Small intestine (tissue), 7 donors: ENCODE measurements around the gene ROR1. TPM values are rescaled to one million over a fixed set of nuclear protein-coding genes. Genes with fewer than 3 reads are reported as not detected.

ENCODE experiments used
- DNase-seq, 2 donors: peaks; one replicate each; pipeline versions ENCODE4 v3.0.0 to v3.0.0-alpha.2; 2013
- FAIRE-seq: peaks from 2 replicates; lab custom pipeline; 2012; peaks lifted over from hg19 to GRCh38; lab: Jason Lieb, UNC
- H3K27ac ChIP-seq, 3 donors: one replicate each; pipeline ENCODE4 v1.5.1; 2013; ENCODE audit warnings: low read length in 2 of 3, mild to moderate bottlenecking in 2 of 3, control low read depth in 1 of 3, inconsistent platforms in 1 of 3, low read depth in 1 of 3, moderate library complexity in 1 of 3
- H3K27me3 ChIP-seq, 3 donors: one replicate each; pipeline ENCODE4 v1.6.1; 2013; ENCODE audit warnings: low read length in 3 of 3, inconsistent platforms in 1 of 3; ENCODE audit not compliant: control insufficient read depth in 3 of 3, insufficient read depth in 3 of 3
- H3K36me3 ChIP-seq, 3 donors: one replicate each; pipeline ENCODE4 v1.6.1; 2013; ENCODE audit warnings: low read length in 3 of 3, inconsistent platforms in 1 of 3, low read depth in 1 of 3, mild to moderate bottlenecking in 1 of 3, moderate library complexity in 1 of 3; ENCODE audit not compliant: control insufficient read depth in 3 of 3, insufficient read depth in 2 of 3
- H3K4me1 ChIP-seq, 3 donors: one replicate each; pipeline ENCODE4 v1.6.1; 2013; ENCODE audit warnings: low read length in 2 of 3, inconsistent platforms in 1 of 3, low read depth in 1 of 3, mild to moderate bottlenecking in 1 of 3, moderate library complexity in 1 of 3; ENCODE audit not compliant: control insufficient read depth in 3 of 3, insufficient read depth in 2 of 3
- H3K4me3 ChIP-seq, 3 donors: one replicate each; pipeline ENCODE4 v1.5.1; 2013; ENCODE audit warnings: low read length in 3 of 3, control low read depth in 1 of 3, inconsistent platforms in 1 of 3, low read depth in 1 of 3, mild to moderate bottlenecking in 1 of 3, moderate library complexity in 1 of 3
- H3K9me3 ChIP-seq, 2 donors: one replicate each; pipeline ENCODE4 v1.6.1; 2013; ENCODE audit warnings: low read depth in 1 of 2, low read length in 1 of 2; ENCODE audit not compliant: control insufficient read depth in 2 of 2, insufficient read depth in 1 of 2
- WGBS, 3 donors: extraction: QIAGEN DNeasy Blood & Tissue Kit; methylation state at CpG; one replicate each; pipeline ENCODE4 v1.1.7; 2013; 5-methylcytosine and 5-hydroxymethylcytosine counted together
- polyA plus RNA-seq, 4 donors: library from polyadenylated mRNA; stranded (reverse) in 3 of 4; unstranded in 1 of 4; fragments of 200-250 nt in 3 of 4; fragments of 120-200 nt in 1 of 4; gene quantifications; one replicate each; pipeline versions ENCODE4 v1.2.1 to v1.2.3, GENCODE V29; 2013
- donor health status: healthy with polysubstance abuse.
- donor health status: control.
- donor health status: control.
- donor health status: Bipolar disorder and iron deficiency.
- donor health status: healthy.

The ROR1 gene
- polyA plus RNA-seq, 4 donors = 0.22 to 3.6 (median 3.2) TPM; not detected in 1

GRCh38 chr1:64136296-64136695 is 362.5 kb downstream of the ROR1 start:
- Histone ChIP-seq H3K27ac (no peak overlapping the region), H3K9me3 (no peaks in the 10 kb centered on the region), H3K27me3 (no peaks in the 10 kb centered on the region), H3K4me3 (no peak overlapping the region), H3K4me1 (no peaks in the 10 kb centered on the region), H3K36me3 (peaks cover 0 to 8% (median 0%) of the 10 kb centered on the region in 3 donors)
- WGBS, 3 donors = 77 to 84% (median 83%) methylated on average over 5 of the region's 5 CpGs
- DNase-seq = no peak
- FAIRE-seq = no peak

DNA sequence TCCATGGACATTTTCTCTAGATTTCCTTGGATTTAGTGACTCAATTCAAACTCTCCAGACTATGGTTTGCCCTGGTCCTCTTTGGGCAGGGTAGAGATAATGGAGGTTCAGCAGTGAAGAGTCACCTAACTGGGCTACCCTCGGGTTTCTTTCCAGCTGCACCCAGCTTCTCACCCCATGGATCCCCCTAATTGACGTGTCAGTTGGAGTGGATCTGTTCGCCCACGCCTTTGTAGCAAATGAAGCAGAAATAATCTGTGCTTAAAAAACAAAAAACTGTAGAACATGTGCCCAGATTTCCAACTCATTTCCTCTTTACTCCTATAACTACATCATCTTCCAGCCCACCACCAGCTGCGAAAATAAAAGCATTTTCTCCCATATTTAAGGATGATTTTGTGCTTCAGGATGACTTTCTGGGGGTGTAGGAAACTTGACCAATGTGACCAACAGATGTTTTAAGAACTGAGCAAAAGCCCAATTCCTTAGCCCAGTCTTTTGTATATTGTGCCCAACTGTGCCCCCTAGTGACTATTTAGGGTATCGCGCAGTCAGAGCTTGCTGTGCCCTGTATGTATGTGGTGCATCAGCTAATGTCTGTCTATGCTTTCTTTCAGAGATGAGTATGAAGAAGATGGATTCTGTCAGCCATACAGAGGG is 363.1 kb downstream of the ROR1 start:
- Histone ChIP-seq H3K9me3 (no peaks in the 10 kb centered on the region), H3K27ac (no peak overlapping the region), H3K36me3 (peaks cover 0 to 9% (median 0%) of the 10 kb centered on the region in 3 donors), H3K4me3 (no peak overlapping the region), H3K27me3 (no peaks in the 10 kb centered on the region), H3K4me1 (no peaks in the 10 kb centered on the region)
- FAIRE-seq = no peak
- DNase-seq = peak; percentile 72 to 81
- WGBS, 3 donors = 40 to 49% (median 48%) methylated on average over 7 of the region's 7 CpGs

GRCh38 chr1:64137412-64137803 is 363.6 kb downstream of the ROR1 start:
- H3K4me1 ChIP-seq = no peaks in the 10 kb centered on the region
- WGBS, 3 donors = 38 to 48% (median 41%) methylated on average over 4 of the region's 4 CpGs
- no peak overlapping the region for H3K4me3 ChIP-seq
- DNase-seq (no peak), FAIRE-seq (no peak)
- H3K9me3 ChIP-seq = no peaks in the 10 kb centered on the region
- no peaks in the 10 kb centered on the region for H3K27me3 ChIP-seq
- no peak overlapping the region for H3K27ac ChIP-seq
- H3K36me3 ChIP-seq = peaks cover 0 to 13% (median 0%) of the 10 kb centered on the region in 3 donors

GRCh38 chr1:64139877-64140276 is 366.1 kb downstream of the ROR1 start:
- FAIRE-seq = no peak

DNA sequence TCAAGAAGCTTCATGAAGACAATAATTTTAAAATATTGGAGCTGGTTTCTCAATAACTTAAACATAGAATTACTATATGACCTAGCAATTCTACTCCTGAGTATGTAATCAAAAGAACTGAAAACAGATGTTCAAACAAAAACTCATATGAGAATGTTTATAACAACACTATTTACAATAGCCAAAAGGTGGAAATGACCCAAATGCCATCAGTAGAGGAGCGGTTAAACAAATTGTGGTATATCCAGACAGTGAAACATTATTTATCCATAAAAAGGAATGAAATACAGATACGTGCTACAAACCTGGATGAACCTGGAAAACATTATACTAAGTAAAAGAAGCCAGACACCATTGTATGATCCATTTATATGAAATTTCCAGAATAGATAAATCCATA is 366.8 kb downstream of the ROR1 start:
- WGBS, 3 donors = 68 to 87% (median 71%) methylated on average over 2 of the region's 2 CpGs
- DNase-seq (no peak), FAIRE-seq (no peak)
- Histone ChIP-seq H3K9me3 (no peaks in the 10 kb centered on the region), H3K27me3 (no peaks in the 10 kb centered on the region), H3K27ac (no peak overlapping the region), H3K4me3 (no peak overlapping the region), H3K36me3 (peaks cover 0 to 13% (median 0%) of the 10 kb centered on the region in 3 donors), H3K4me1 (no peaks in the 10 kb centered on the region)

More at GRCh38 chr1:64139877-64140276, 366.1 kb downstream of the ROR1 start:
- no peak for DNase-seq
- WGBS, 3 donors = 84 to 93% (median 88%) methylated on average over 10 of the region's 10 CpGs
- no peak overlapping the region for H3K4me3 ChIP-seq
- no peaks in the 10 kb centered on the region for H3K27me3 ChIP-seq
- no peak overlapping the region for H3K27ac ChIP-seq
- no peaks in the 10 kb centered on the region for H3K4me1 ChIP-seq
- H3K9me3 ChIP-seq = no peaks in the 10 kb centered on the region
- peaks cover 0 to 13% (median 0%) of the 10 kb centered on the region in 3 donors for H3K36me3 ChIP-seq

GRCh38 chr1:64147045-64147724 is 373.4 kb downstream of the ROR1 start:
- WGBS, 3 donors = 85 to 88% (median 87%) methylated on average over 5 of the region's 5 CpGs
- no peak for FAIRE-seq
- Histone ChIP-seq H3K4me3 (no peak overlapping the region), H3K36me3 (peaks cover 0 to 2% (median 2%) of the 10 kb centered on the region in 3 donors), H3K27me3 (no peaks in the 10 kb centered on the region), H3K9me3 (no peaks in the 10 kb centered on the region), H3K27ac (no peak overlapping the region), H3K4me1 (no peaks in the 10 kb centered on the region)
- no peak for DNase-seq

- 51 to 68% (median 61%) methylated on average over 1 of the region's 1 CpG for WGBS, 3 donors
- Histone ChIP-seq H3K4me3 (no peak overlapping the region), H3K27me3 (no peaks in the 10 kb centered on the region), H3K4me1 (no peaks in the 10 kb centered on the region), H3K27ac (no peak overlapping the region), H3K36me3 (peaks cover 0 to 2% (median 0%) of the 10 kb centered on the region in 3 donors), H3K9me3 (no peaks in the 10 kb centered on the region)
- no peak for DNase-seq
- no peak for FAIRE-seq
Measured at GRCh38 chr1:64147759-64148158, 373.9 kb downstream of the ROR1 start.

- no peaks in the 10 kb centered on the region for H3K27me3 ChIP-seq
- no peak for DNase-seq
- no peaks in the 10 kb centered on the region for H3K4me1 ChIP-seq
- no peak overlapping the region for H3K4me3 ChIP-seq
- 83 to 93% (median 85%) methylated on average over 4 of the region's 4 CpGs for WGBS, 3 donors
- H3K36me3 ChIP-seq = peaks cover 0 to 2% (median 0%) of the 10 kb centered on the region in 3 donors
- no peak for FAIRE-seq
- H3K9me3 ChIP-seq = no peaks in the 10 kb centered on the region
- H3K27ac ChIP-seq = no peak overlapping the region
Measured at GRCh38 chr1:64150266-64150665, 376.4 kb downstream of the ROR1 start.
